GM19328 (cell line): ENCODE results near the gene FAM78B.

Source experiments
- ATAC-seq: cut with Tn5 transposase; IDR thresholded peaks from one replicate; pipeline ENCODE4 v1.9.1; 2021; ENCODE audit warnings: mild to moderate bottlenecking, moderate library complexity; ENCODE audit not compliant: unreplicated experiment

Gene FAM78B

DNA sequence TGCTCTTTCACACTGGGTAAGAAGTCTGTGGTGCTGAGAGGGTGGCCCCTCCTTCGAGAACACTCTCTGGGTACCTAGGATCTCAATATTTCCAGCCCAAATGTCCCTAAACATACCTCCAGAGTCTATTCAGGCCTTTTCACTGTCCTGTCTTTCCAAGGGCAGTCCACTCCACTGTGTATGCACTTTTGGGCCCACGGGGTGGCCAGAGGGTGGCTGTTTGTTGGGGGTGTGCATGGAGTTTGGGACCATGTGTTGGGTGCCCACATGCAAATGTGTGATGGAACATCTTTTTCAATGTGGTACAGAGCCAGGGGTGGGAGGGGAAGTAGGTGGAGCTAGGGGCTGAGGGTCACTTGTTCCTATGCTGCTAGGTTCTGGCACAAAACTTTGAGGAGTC lies 87.5 kb downstream of the FAM78B start:
- no peak for ATAC-seq

DNA sequence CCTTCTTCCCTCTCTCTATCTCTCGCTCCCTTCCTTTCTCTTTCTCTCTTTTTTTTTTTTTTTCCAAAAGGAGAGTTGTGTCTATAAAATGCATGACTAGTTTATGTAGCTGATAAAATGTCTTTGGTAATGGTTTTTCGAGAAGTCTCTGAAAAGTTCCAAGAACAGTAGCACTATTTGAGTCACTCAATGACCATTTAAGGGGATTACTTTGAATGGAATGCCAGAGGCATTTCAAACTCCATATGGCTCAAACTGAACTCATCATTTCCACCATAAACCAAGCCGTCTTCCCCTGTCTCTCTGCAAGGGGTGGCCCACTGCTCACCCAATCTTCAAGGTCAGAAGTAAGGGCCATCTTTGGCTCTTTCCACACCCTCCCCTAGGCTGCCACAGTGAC lies 93.3 kb downstream of the FAM78B start:
- ATAC-seq: no peak

DNA sequence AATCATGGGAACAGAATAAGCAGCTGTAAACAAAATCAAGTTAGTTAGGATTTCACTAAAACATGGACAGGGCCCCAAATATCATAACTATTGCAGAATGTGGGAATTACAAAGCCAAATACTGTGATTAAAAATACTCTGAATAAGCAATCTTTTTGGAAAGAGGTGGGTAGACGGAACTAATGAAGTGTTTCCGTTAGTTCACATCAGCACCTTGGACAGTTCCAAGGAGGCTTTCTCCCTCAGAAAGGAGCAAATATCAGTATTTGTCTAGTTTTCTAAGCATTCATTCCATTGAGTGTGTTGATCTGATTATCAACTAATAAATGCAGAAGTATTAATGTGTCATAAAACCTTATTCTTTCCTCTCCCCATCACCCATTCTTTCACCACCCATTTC lies 97.4 kb downstream of the FAM78B start:
- ATAC-seq: no peak

DNA sequence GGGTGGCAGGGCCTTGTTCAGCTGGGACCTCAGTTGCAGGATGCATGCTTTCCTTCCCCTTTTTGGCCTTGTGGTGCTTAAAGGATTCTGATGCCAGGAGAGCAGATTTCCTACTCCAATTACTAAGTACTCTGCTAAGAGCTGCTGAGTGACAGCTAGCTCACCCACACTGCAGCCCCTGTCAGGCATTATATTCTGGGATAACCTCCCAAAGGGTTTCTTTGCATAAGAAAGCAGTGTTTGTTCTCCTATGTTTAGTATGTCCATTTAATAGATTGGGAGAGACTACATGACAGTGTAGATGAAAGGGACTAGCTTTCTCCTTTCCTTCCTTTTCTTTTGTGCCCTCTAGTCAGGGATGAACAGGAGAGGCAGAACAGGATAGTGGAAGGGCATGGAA lies 100.7 kb downstream of the FAM78B start:
- ATAC-seq: no peak

DNA sequence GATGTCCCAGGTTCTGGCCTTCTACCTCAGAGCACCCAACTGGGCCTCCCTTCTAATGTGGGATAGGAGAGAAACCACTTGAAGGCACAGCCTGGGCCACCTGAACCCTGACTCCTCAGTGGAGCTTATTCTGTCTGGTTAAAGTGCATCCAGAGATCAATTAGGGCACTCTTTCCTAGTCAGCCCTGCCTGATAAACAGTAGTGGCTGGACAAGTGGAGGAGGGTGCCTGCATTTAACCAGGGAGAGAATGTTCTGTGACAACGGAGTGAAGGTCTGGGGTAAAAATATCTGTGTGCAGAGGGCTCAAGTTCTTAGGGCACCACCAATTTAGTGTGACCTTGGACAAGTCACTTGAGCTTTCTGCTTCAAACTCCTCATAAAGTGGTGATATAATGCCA lies 101.8 kb downstream of the FAM78B start:
- no peak for ATAC-seq

GRCh38 chr1:166064313-166064926 lies 102.4 kb downstream of the FAM78B start:
- no peak for ATAC-seq

DNA sequence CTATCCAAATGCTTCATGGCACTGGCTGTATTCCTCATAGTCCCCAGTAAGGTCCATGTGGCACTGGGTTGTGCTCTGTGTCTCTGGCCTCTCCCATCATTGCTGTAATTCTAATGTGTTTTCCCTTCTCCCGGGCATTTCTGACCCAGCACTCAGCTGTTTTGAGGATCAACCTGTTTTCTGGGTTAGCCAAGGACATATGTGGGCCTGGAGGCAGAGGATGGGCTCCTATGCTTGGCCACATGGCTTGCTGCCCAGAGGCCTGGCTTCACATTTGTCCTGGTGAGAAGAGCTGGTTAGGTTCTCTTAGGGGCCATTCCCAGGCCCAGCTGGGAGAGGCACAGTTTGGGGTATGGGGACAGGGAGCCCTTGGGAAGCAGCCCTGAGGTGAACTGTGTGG lies 103.1 kb downstream of the FAM78B start:
- no peak for ATAC-seq

DNA sequence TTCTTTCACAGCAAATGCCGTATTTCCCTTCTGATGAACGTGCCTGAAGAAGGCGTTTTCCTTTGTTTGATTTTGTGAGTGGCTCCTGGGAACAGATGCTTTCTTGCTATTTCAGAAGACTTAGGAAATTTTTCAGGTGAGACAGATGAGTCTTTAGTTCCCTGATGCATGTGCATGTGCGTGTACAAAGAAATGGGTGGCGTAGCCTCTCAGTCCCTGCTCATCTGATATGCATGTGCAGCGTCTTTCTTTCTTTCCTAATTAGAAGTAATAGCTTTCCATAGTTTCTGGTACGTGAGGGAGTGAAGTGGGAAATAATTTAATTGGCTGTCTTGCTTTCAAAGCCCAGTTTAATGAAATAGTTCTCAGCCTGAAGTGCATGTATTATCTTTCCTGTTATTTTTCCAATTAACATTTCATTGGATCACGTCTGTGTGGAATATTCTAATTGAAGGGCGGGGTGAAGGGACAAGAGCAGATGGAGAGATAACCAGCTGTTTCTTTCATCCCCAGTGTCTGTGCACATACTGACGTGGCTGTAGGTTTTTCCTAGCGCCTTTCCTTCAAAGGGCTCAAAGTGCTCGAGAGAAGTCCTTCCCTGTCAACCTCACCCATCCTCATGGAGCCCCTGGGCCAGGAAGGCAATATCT lies 104.3 kb downstream of the FAM78B start:
- ATAC-seq: no peak

GRCh38 chr1:166057650-166058049 lies 109.2 kb downstream of the FAM78B start:
- ATAC-seq: no peak

DNA sequence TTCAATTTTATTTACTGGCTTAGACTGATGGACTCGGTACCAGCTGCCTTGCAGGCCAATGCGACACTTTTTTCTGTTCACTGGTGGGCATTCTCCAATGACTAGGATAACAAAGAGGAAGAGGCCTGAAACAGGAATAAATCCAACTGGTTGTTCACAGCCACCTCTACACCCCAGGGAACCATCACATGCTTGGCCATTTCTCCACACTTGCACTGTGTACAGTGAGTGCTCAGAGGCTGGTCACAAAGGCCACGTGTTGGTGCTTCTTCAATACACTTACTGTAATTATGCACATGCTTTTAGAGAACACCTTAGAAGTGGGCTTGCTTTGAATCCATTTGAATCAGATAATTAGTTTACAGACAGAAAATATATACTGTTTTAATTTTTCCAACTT lies 113.4 kb downstream of the FAM78B start:
- no peak for ATAC-seq

DNA sequence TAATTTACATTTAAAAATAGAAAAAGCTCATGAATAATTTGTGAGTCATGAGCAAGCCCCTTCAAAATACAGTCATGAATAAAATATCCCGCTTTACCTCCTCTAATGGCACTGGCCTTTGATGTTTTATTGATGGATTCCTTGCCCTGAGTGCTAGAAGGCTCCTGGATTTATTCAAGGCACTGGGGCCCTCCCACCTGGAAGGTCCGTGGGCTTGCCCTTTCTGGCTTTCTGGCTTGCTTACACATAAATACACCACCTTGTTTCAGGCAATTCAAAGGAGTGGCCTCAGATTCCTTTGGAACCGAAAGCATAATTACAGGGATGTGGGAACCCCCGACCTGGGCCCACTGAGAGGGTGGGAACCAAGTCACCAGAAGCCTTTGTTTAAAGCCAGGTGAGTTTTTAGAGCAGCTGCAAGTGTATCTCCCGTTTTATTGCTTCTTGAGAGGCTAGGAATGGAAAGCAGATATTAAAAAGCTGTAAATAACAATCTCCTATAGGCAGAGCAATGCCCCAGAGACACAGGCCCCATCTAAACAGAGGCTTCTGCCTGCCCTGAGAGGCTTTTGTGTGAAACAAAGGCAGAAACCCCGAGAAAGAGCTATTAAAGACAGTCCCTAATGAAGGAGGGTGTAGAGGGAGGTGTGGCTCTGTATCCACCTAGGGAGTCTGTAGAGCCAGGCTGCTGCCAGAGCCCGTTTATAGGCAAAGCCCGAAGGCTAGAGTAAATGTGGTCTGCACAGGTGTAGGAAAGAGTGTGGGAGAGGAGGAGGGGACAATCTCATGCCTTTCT lies 126.4 kb downstream of the FAM78B start:
- ATAC-seq: no peak

GRCh38 chr1:166039436-166040201 lies 127.2 kb downstream of the FAM78B start:
- ATAC-seq: no peak

GRCh38 chr1:166036092-166036491 lies 130.7 kb downstream of the FAM78B start:
- no peak for ATAC-seq

- ATAC-seq: no peak
These were observed 134.0 kb downstream of the FAM78B start for GRCh38 chr1:166032572-166033371.

DNA sequence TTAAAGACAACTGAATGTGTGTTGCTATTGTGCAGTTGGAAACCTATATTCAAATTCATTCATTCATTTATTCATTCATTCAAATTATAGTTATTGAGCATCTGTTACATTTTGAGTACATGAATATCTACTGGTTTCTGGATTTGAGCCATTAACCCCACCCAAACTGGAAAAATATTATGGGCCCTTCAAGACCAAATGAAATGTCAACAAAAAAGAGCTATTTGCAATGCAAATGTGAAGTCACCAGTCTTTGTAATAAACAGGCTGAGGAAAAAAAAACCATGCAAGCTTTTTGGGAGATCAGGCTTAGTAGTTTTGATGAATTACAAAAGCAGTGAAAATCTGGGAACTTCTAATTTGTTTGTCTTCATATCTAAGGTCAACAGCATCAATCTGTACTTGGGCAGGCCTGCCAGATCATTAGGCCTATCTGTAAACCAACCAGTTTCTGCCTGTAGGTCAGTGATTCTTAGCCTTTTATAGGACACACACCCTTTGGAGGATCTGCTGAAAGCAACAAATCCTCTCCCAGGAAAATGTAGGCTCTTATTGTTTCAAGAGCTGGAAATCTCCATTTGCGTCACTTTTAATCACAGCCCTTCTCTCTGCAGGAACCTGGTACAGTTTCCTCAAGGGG lies 134.7 kb downstream of the FAM78B start:
- no peak for ATAC-seq

- ATAC-seq: no peak
These were observed 137.4 kb downstream of the FAM78B start for GRCh38 chr1:166029196-166029945.

GRCh38 chr1:166026555-166026954 lies 140.2 kb downstream of the FAM78B start:
- no peak for ATAC-seq

- no peak for ATAC-seq
These were observed 140.7 kb downstream of the FAM78B start for GRCh38 chr1:166026143-166026542.

DNA sequence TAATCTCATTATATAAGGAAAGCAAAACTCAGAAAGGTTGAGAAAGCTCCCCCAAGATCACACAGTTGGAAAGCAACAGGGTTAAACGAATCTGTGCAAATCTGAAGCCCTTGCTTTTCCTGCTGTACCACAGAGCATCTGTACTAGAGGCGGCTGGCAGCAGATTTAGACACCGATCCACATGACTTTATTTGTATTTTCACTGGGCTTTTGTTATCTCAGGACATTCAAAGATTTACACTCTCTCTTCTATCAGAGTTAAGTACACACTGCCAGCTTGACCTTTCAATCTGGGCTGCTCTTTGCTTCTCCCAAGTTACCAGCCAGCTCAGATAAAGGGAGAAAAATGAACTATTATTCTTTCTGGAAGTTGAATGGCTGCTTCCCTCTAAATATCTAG lies 146.6 kb downstream of the FAM78B start:
- no peak for ATAC-seq
